Adrenal gland (tissue), 12 donors: ENCODE results near the gene CAMK4. TPM values are rescaled to one million over a fixed set of nuclear protein-coding genes. Genes with fewer than 3 reads are reported as not detected.

Experiments
- DNase-seq, 7 donors: peaks; one replicate each; pipeline ENCODE4 v3.0.0-alpha.2; 2019 to 2020
- H3K27ac ChIP-seq, 5 donors: fragments of 200-600 bp; sonication (generic) in 4 of 5; 1 replicate in 3 of 5; 2 replicates in 2 of 5; pipeline versions ENCODE4 v1.5.1 to v1.8.0; 2016 to 2020; ENCODE audit warnings: mild to moderate bottlenecking in 1 of 5
- H3K27me3 ChIP-seq: fragments of 200-600 bp; 2 replicates; pipeline ENCODE4 v1.8.0; 2021
- H3K36me3 ChIP-seq, 2 donors: fragments of 200-600 bp; replicated peaks in 1 of 2; 1 replicate in 1 of 2; 2 replicates in 1 of 2; pipeline versions ENCODE4 v1.5.1 to v1.8.0; 2018 to 2022
- H3K4me1 ChIP-seq, 2 donors: fragments of 200-600 bp; replicated peaks in 1 of 2; 1 replicate in 1 of 2; 2 replicates in 1 of 2; pipeline versions ENCODE4 v1.5.1 to v1.8.0; 2018 to 2021
- H3K4me3 ChIP-seq, 4 donors: fragments of 200-600 bp; sonication (generic) in 3 of 4; one replicate each; pipeline ENCODE4 v1.5.1; 2016 to 2018
- H3K9me3 ChIP-seq, 3 donors: fragments of 200-600 bp; sonication (generic) in 1 of 3; replicated peaks in 1 of 3; 1 replicate in 2 of 3; 2 replicates in 1 of 3; pipeline versions ENCODE4 v1.5.1 to v1.8.0; 2016 to 2021
- CTCF ChIP-seq, 6 experiments: fragments of 450-650 bp in 4 of 6; fragments of 200-600 bp in 2 of 6; sonication (generic) in 1 of 6; IDR thresholded peaks; 1 replicate in 5 of 6; 2 replicates in 1 of 6; pipeline versions ENCODE4 v1.5.1 to v1.8.0; 2016 to 2021; ENCODE audit warnings: antibody characterized with exemption in 6 of 6, mild to moderate bottlenecking in 2 of 6, moderate library complexity in 1 of 6
- POLR2A ChIP-seq, 2 donors: fragments of 450-650 bp; IDR thresholded peaks; one replicate each; pipeline ENCODE4 v1.6.1; 2017; ENCODE audit warnings: antibody characterized with exemption in 2 of 2, mild to moderate bottlenecking in 2 of 2, moderate library complexity in 1 of 2
- WGBS, 4 donors: extraction: QIAGEN DNeasy Blood & Tissue Kit in 2 of 4; methylation state at CpG; one replicate each; pipeline versions ENCODE4 v1.1.5 to v1.1.7; 2013 to 2017; 5-methylcytosine and 5-hydroxymethylcytosine counted together
- intact Hi-C, 2 donors: fragments of 100-400 bp; cut with DNase I; formaldehyde crosslinking; loops; one replicate each; pipeline versions ENCODE4 v1.14.1 to v1.15.0; 2022 to 2023
- polyA plus RNA-seq, 3 donors: library from polyadenylated mRNA; stranded (reverse); fragments of 200-250 nt in 2 of 3; fragments of 350-450 nt in 1 of 3; fragmentation: Illumina TruSeq in 1 of 3; extraction: RNeasy Lipid Tissue Mini Kit (QIAGEN cat#74804) in 1 of 3; gene quantifications; one replicate each; pipeline ENCODE4 v1.2.3, GENCODE V29; 2013 to 2014
- total RNA-seq, 9 donors: library from RNA; depleted of rRNA in 4 of 9; stranded (reverse); fragments of >200 nt in 4 of 9; fragments of 120-200 nt in 1 of 9; fragmentation: NEBNext Ultra II Directional in 1 of 9; extraction: Animal tissue kit (Norgen Biotek cat#: 25700) in 1 of 9; gene quantifications; one replicate each; pipeline versions ENCODE4 v1.1.0 to v1.2.4, GENCODE V29; 2013 to 2023
- donor health status: healthy with polysubstance abuse.
- donor health status: Bipolar disorder and iron deficiency.
- donor health status: DM: yes; HTN: yes; CAD: no.
- donor health status: DM: no; HTN: no; CAD: no.
- donor health status: DM: no; HTN: no; CAD: no.
- donor health status: DM: yes; HTN: yes; CAD: no.

Gene CAMK4
- total and polyA plus RNA-seq, 12 donors, result 0.06 to 9.2 (median 2.0) TPM

GRCh38 chr5:111398013-111398412 is 173.8 kb downstream of the CAMK4 start:
- no peak for TF ChIP-seq CTCF (IDR thresholded peaks at IDR 0.05)
- no peak for TF ChIP-seq POLR2A (IDR thresholded peaks at IDR 0.05)
- Histone ChIP-seq H3K27me3 (no peaks in the 10 kb centered on the region), H3K4me3 (no peak overlapping the region), H3K4me1 (no peaks in the 10 kb centered on the region), H3K9me3 (no peaks in the 10 kb centered on the region), H3K27ac (no peak overlapping the region), H3K36me3 (no peaks in the 10 kb centered on the region)
- DNase-seq, result no peak
- intact Hi-C loops, result no loop called here
- WGBS, 4 donors, result 74 to 84% (median 80%) methylated on average over 2 of the region's 2 CpGs

- DNase-seq, result no peak
- Histone ChIP-seq H3K27me3 (no peaks in the 10 kb centered on the region), H3K4me1 (no peaks in the 10 kb centered on the region), H3K27ac (no peak overlapping the region), H3K4me3 (no peak overlapping the region), H3K36me3 (no peaks in the 10 kb centered on the region), H3K9me3 (no peaks in the 10 kb centered on the region)
- intact Hi-C loops, result no loop called here
- 27 to 67% (median 38%) methylated on average over 1 to 2 of the region's 2 CpGs for WGBS, 4 donors
- no peak for TF ChIP-seq POLR2A (IDR thresholded peaks at IDR 0.05)
- no peak for TF ChIP-seq CTCF (IDR thresholded peaks at IDR 0.05)
Observed at GRCh38 chr5:111399113-111399512, 174.9 kb downstream of the CAMK4 start.

- TF ChIP-seq POLR2A (IDR thresholded peaks at IDR 0.05), result no peak
- TF ChIP-seq CTCF (IDR thresholded peaks at IDR 0.05), result no peak
- DNase-seq, result no peak
- H3K27ac ChIP-seq, result no peak overlapping the region
- 21 to 40% (median 38%) methylated on average over 2 of the region's 2 CpGs for WGBS, 4 donors
- no peak overlapping the region for H3K4me3 ChIP-seq
- H3K9me3 ChIP-seq, result no peaks in the 10 kb centered on the region
- H3K4me1 ChIP-seq, result no peaks in the 10 kb centered on the region
- no peaks in the 10 kb centered on the region for H3K27me3 ChIP-seq
- intact Hi-C loops, result no loop called here
- H3K36me3 ChIP-seq, result no peaks in the 10 kb centered on the region
Observed at GRCh38 chr5:111401906-111402305, 177.7 kb downstream of the CAMK4 start.

GRCh38 chr5:111404270-111404769 is 180.1 kb downstream of the CAMK4 start:
- no peaks in the 10 kb centered on the region for H3K4me1 ChIP-seq
- H3K4me3 ChIP-seq, result no peak overlapping the region
- WGBS, 4 donors, result 48 to 57% (median 54%) methylated on average over 2 of the region's 2 CpGs
- H3K27me3 ChIP-seq, result no peaks in the 10 kb centered on the region
- H3K9me3 ChIP-seq, result no peaks in the 10 kb centered on the region
- DNase-seq, result no peak
- TF ChIP-seq POLR2A (IDR thresholded peaks at IDR 0.05) (no peak), CTCF (IDR thresholded peaks at IDR 0.05) (no peak)
- H3K36me3 ChIP-seq, result no peaks in the 10 kb centered on the region
- intact Hi-C loops, result no loop called here
- H3K27ac ChIP-seq, result no peak overlapping the region
